ENCODE data around the gene SLC17A5.

GRCh38 chr6:73688351-73688750, 34.6 kb upstream of the SLC17A5 start:
- TF ChIP-seq CTCF (IDR thresholded peaks at IDR 0.05), result no peak
- no peak for TF ChIP-seq POLR2A (IDR thresholded peaks at IDR 0.05)
- TF ChIP-seq EP300 (IDR thresholded peaks at IDR 0.05), result no peak
